HEK293T (cell line): Measurements from ENCODE around the gene AGAP5.
"Not testable (repeated sequence)": the region's sequence is repeated elsewhere in the genome, so short reads cannot be mapped to it uniquely, and the experiment has no call there.

Source experiments
- BHLHE40 ChIP-seq: fragments of 450-650 bp; IDR thresholded peaks from 2 replicates; pipeline ENCODE4 v1.6.1; 2016; ENCODE audit warnings: mild to moderate bottlenecking, moderate library complexity, borderline replicate concordance
- L3MBTL2 ChIP-seq: fragments of 450-650 bp; conservative IDR thresholded peaks from 2 replicates; pipeline ENCODE4 v1.6.1; 2016; ENCODE audit warnings: mild to moderate bottlenecking
- SP1 ChIP-seq: fragments of 450-650 bp; IDR thresholded peaks from 2 replicates; pipeline ENCODE4 v1.6.1; 2017
- SUZ12 ChIP-seq: fragments of 450-650 bp; IDR thresholded peaks from 2 replicates; pipeline ENCODE4 v1.6.1; 2016; ENCODE audit warnings: mild to moderate bottlenecking
- ZNF384 ChIP-seq: fragments of 450-650 bp; IDR thresholded peaks from 2 replicates; pipeline ENCODE4 v1.6.1; 2016
- TF ChIP-seq, protein P1 (sequence below): fragments of 450-650 bp; IDR thresholded peaks from 2 replicates; pipeline ENCODE4 v1.6.1; 2016

DNA sequence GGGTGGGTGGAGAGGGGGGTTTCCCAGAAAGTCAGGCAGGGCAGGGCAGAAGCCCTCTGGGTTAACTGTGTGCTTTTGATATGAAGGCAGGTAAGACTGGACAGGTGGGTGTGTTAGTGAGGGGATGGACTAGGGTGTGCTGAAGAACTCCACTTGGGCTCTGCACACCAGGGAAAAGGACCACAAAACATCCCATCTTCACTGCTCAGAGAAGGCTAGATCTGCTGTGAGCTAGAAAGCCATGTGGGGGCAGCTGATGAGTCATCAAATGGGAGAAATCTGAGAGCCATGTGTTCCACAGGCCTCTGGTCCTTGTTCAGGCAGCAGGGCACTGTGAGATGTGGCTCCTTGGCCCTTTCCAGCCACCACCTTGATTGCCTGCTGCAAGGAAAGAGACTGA is 9.7 kb upstream of the AGAP5 start:
- TF ChIP-seq ZNF384, L3MBTL2, BHLHE40, SUZ12, SP1: not testable (repeated sequence)
- TF ChIP-seq, protein P1, sequence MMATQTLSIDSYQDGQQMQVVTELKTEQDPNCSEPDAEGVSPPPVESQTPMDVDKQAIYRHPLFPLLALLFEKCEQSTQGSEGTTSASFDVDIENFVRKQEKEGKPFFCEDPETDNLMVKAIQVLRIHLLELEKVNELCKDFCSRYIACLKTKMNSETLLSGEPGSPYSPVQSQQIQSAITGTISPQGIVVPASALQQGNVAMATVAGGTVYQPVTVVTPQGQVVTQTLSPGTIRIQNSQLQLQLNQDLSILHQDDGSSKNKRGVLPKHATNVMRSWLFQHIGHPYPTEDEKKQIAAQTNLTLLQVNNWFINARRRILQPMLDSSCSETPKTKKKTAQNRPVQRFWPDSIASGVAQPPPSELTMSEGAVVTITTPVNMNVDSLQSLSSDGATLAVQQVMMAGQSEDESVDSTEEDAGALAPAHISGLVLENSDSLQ = not testable (repeated sequence)
